GM23338 (cell line): ENCODE data around the gene DGKD. TPM values are rescaled to one million over a fixed set of nuclear protein-coding genes. Genes with fewer than 3 reads are reported as not detected.

Source experiments
- ATAC-seq: fragments of 200-7000 bp; cut with Tn5 transposase; 3 replicates; pipeline ENCODE4 v1.9.1; 2020
- DNase-seq: peaks from one replicate; pipeline ENCODE4 v3.0.0-alpha.2; 2015; ENCODE audit warnings: low spot score
- H2AFZ ChIP-seq: fragments of 200-600 bp; sonication (generic); 2 replicates; pipeline ENCODE4 v1.8.0; 2016; ENCODE audit warnings: antibody characterized with exemption, mild to moderate bottlenecking, moderate library complexity
- H3F3A ChIP-seq: fragments of 200-600 bp; sonication (generic); replicated peaks from 2 replicates; pipeline ENCODE4 v1.8.0; 2017; ENCODE audit warnings: antibody characterized with exemption, mixed run types, low read depth
- H3K27ac ChIP-seq: fragments of 200-600 bp; sonication (generic); 2 replicates; pipeline ENCODE4 v1.6.1; 2016; ENCODE audit warnings: low read depth
- H3K27me3 ChIP-seq: fragments of 200-600 bp; sonication (generic); 2 replicates; pipeline ENCODE4 v1.8.0; 2016; ENCODE audit warnings: mild to moderate bottlenecking, mixed run types, moderate library complexity; ENCODE audit not compliant: insufficient read depth
- H3K36me3 ChIP-seq: fragments of 200-600 bp; sonication (generic); 2 replicates; pipeline ENCODE4 v1.8.0; 2016; ENCODE audit warnings: mild to moderate bottlenecking; ENCODE audit not compliant: insufficient read depth
- H3K4me1 ChIP-seq: fragments of 200-600 bp; sonication (generic); 2 replicates; pipeline ENCODE4 v1.8.0; 2016; ENCODE audit warnings: mild to moderate bottlenecking, moderate library complexity; ENCODE audit not compliant: insufficient read depth
- H3K4me2 ChIP-seq: fragments of 200-600 bp; sonication (generic); 2 replicates; pipeline ENCODE4 v1.7.1; 2017; ENCODE audit warnings: mixed run types
- H3K4me3 ChIP-seq: fragments of 200-600 bp; sonication (generic); 2 replicates; pipeline ENCODE4 v1.6.1; 2016; ENCODE audit warnings: mixed run types
- H3K79me2 ChIP-seq: fragments of 200-600 bp; sonication (generic); replicated peaks from 2 replicates; pipeline ENCODE4 v1.8.0; 2017; ENCODE audit warnings: mild to moderate bottlenecking; ENCODE audit not compliant: insufficient read depth
- H3K9me2 ChIP-seq: fragments of 200-600 bp; sonication (generic); 2 replicates; pipeline ENCODE4 v1.8.0; 2017; ENCODE audit not compliant: insufficient read depth
- H4K20me1 ChIP-seq: fragments of 200-600 bp; sonication (generic); replicated peaks from 2 replicates; pipeline ENCODE4 v1.8.0; 2017; ENCODE audit warnings: mild to moderate bottlenecking; ENCODE audit not compliant: insufficient read depth
- H3K27ac Mint-ChIP-seq: 2 replicates; pipeline ENCODE4 v1.8.0; 2020; ENCODE audit warnings: inconsistent platforms, mild to moderate bottlenecking, moderate library complexity, mixed read lengths
- H3K27me3 Mint-ChIP-seq: 3 replicates; pipeline ENCODE4 v1.8.0; 2022; ENCODE audit warnings: low read depth, mild to moderate bottlenecking, moderate library complexity, mixed read lengths, inconsistent platforms; ENCODE audit not compliant: insufficient read depth, poor library complexity
- H3K36me3 Mint-ChIP-seq: 3 replicates; pipeline ENCODE4 v1.8.0; 2021; ENCODE audit warnings: low read depth, mild to moderate bottlenecking, inconsistent platforms, moderate library complexity, mixed read lengths
- H3K4me1 Mint-ChIP-seq: 3 replicates; pipeline ENCODE4 v1.8.0; 2020; ENCODE audit warnings: mild to moderate bottlenecking, inconsistent platforms, mixed read lengths
- H3K4me3 Mint-ChIP-seq: 3 replicates; pipeline ENCODE4 v1.8.0; 2021; ENCODE audit warnings: moderate library complexity, mild to moderate bottlenecking, inconsistent platforms, mixed read lengths
- H3K9me3 Mint-ChIP-seq: 3 replicates; pipeline ENCODE4 v1.8.0; 2020; ENCODE audit warnings: moderate library complexity, mild to moderate bottlenecking, inconsistent platforms, mixed read lengths
- CREB1 ChIP-seq: fragments of 250-450 bp; sonication (Bioruptor Pico); IDR thresholded peaks from 2 replicates; pipeline ENCODE4 v1.5.0; 2020; ENCODE audit warnings: low read depth, mild to moderate bottlenecking, moderate library complexity
- EZH2 ChIP-seq: fragments of 200-600 bp; sonication (generic); IDR thresholded peaks from one replicate; pipeline ENCODE4 v1.8.0; 2017; ENCODE audit warnings: antibody characterized with exemption, mild to moderate bottlenecking, low read depth; ENCODE audit not compliant: unreplicated experiment
- EZH2phosphoT487 ChIP-seq: fragments of 200-600 bp; sonication (generic); IDR thresholded peaks from one replicate; pipeline ENCODE4 v1.8.1; 2018; ENCODE audit warnings: antibody characterized with exemption; ENCODE audit not compliant: unreplicated experiment
- JUNB ChIP-seq: IDR thresholded peaks from one replicate; pipeline ENCODE4 v1.6.1; 2016; ENCODE audit warnings: antibody characterized with exemption; ENCODE audit not compliant: unreplicated experiment
- NANOG ChIP-seq: IDR thresholded peaks from 2 replicates; pipeline ENCODE4 v1.6.1; 2016; ENCODE audit warnings: antibody characterized with exemption, borderline replicate concordance
- POLR2AphosphoS5 ChIP-seq: IDR thresholded peaks from 2 replicates; pipeline ENCODE4 v1.6.1; 2016; ENCODE audit warnings: antibody characterized with exemption, low read depth
- STAT1 ChIP-seq: IDR thresholded peaks from one replicate; pipeline ENCODE4 v1.6.1; 2016; ENCODE audit warnings: antibody characterized with exemption; ENCODE audit not compliant: unreplicated experiment
- ZNF114 ChIP-seq: fragments of 250-450 bp; sonication (Bioruptor Pico); IDR thresholded peaks from 2 replicates; pipeline ENCODE4 v1.5.0; 2020; ENCODE audit warnings: mild to moderate bottlenecking, moderate library complexity
- ZNF331 ChIP-seq: fragments of 250-450 bp; sonication (Bioruptor Pico); IDR thresholded peaks from 2 replicates; pipeline ENCODE4 v1.5.0; 2020; ENCODE audit warnings: low read depth, mild to moderate bottlenecking, moderate library complexity
- polyA plus RNA-seq: library from polyadenylated mRNA; unstranded; fragments of >200 nt; fragmentation: Nextera tagmentation; extraction: Ambion mirVana; gene quantifications from 2 replicates; pipeline ENCODE4 v1.2.1, GENCODE V29; 2016
- total RNA-seq: library from RNA; depleted of rRNA; stranded (reverse); fragments of >200 nt; shearing (Covaris generic); gene quantifications from 2 replicates; pipeline ENCODE4 v1.2.3, GENCODE V29; 2014
- TF ChIP-seq, protein P1 (sequence below), 2 experiments: fragments of 200-600 bp in 1 of 2; sonication (generic) in 1 of 2; conservative IDR thresholded peaks; 2 replicates each; pipeline versions ENCODE4 v1.5.1 to v1.6.1; 2016 to 2017; ENCODE audit warnings: antibody characterized with exemption in 2 of 2, low read depth in 2 of 2, mild to moderate bottlenecking in 2 of 2, moderate library complexity in 1 of 2
- TF ChIP-seq, protein P2 (sequence below): IDR thresholded peaks from one replicate; pipeline ENCODE4 v1.6.1; 2018; ENCODE audit warnings: antibody characterized with exemption; ENCODE audit not compliant: unreplicated experiment
- TF ChIP-seq, protein P3 (sequence below): IDR thresholded peaks from 2 replicates; pipeline ENCODE4 v1.6.1; 2016; ENCODE audit warnings: antibody characterized with exemption

The DGKD gene
- total and polyA plus RNA-seq, 2 experiments from 2014 or later, result 11.1 to 23.4 TPM

DNA sequence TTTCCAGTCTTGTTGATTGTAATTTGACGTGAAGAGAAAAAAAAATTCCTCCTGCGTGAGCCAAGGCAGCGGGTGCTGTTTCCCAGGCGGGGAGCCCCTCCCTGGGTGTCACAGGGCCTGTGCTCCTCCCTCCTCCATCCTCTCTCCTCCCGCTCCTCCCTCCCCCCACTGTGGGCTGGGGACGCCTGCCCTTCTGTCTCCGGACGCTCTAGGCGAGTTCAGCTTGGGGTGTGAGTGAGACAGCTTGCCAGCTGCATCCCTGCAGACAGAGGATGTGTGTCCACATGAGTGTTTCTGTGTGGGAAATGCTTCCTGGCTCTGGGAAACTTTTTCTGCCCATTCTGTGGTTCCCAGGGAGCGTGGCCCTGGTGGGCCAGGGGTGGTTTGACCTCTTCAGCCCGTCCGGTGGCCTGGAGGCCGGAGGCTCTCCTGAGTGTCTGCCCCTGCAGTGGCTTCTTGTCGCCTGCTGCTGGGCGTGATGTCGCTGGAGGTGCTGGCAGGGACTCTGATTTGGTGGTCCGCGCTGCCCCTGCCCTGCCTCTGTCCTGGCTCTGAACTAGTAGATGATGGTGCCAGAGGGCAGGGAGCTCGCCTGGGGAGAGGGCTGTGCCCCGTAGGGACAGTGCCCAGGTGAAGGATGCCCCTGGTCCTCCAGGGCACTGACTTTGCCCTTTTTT lies 115.9 kb downstream of the DGKD start (continued):
- TF ChIP-seq, protein P1, sequence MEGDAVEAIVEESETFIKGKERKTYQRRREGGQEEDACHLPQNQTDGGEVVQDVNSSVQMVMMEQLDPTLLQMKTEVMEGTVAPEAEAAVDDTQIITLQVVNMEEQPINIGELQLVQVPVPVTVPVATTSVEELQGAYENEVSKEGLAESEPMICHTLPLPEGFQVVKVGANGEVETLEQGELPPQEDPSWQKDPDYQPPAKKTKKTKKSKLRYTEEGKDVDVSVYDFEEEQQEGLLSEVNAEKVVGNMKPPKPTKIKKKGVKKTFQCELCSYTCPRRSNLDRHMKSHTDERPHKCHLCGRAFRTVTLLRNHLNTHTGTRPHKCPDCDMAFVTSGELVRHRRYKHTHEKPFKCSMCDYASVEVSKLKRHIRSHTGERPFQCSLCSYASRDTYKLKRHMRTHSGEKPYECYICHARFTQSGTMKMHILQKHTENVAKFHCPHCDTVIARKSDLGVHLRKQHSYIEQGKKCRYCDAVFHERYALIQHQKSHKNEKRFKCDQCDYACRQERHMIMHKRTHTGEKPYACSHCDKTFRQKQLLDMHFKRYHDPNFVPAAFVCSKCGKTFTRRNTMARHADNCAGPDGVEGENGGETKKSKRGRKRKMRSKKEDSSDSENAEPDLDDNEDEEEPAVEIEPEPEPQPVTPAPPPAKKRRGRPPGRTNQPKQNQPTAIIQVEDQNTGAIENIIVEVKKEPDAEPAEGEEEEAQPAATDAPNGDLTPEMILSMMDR (conservative IDR thresholded peaks at IDR 0.05; ENCODE audit: low read depth in 2 of 2), result no peak
- TF ChIP-seq EZH2phosphoT487, result no peak
- no peak for TF ChIP-seq ZNF331 (CRISPR knock-in tag)
- no peak for TF ChIP-seq EZH2
- TF ChIP-seq NANOG, result no peak

DNA sequence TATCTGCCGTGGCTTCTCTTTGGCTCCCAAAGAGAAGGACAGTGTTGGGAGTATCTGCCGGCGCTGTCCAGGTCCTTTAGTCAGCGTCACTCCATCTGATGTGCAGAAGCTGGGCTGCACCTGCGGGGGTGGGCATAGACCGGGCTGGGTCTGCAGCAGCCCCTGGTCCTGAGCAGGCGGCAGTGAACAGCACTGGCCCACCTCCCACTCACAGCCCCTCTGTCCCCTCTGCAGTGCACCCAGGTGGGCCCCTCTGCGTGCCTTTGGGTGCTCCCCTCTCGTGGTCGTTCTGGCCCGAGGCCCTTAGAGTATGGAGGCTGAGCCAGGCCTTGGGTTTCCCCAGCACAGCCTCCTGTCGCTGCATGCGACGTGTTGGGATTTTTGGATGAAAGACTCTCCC lies 116.5 kb downstream of the DGKD start:
- Mint-ChIP-seq H3K36me3 (peaks cover 37% of the 10 kb centered on the region), H3K27ac (no peak overlapping the region), H3K4me1 (no peaks in the 10 kb centered on the region; the same call in 2 of the 3 replicates), H3K27me3 (peaks cover 1% of the 10 kb centered on the region), H3K9me3 (no peaks in the 10 kb centered on the region; the same call in 2 of the 3 replicates), H3K4me3 (no peak overlapping the region)
- H2AFZ ChIP-seq, result no peak overlapping the region
- no peaks in the 10 kb centered on the region for H3K4me1 ChIP-seq
- no peaks in the 10 kb centered on the region for H4K20me1 ChIP-seq
- H3K27ac ChIP-seq, result no peak overlapping the region
- H3K27me3 ChIP-seq, result no peaks in the 10 kb centered on the region
- H3K36me3 ChIP-seq, result 0 out of 2 replicates have a peak, but pooled peaks cover 3% of the 10 kb centered on the region
- H3F3A ChIP-seq, result no peaks in the 10 kb centered on the region
- H3K4me2 ChIP-seq, result no peak overlapping the region
- DNase-seq (no peak), ATAC-seq (no peak)
- no peaks in the 10 kb centered on the region for H3K9me2 ChIP-seq
- no peaks in the 10 kb centered on the region for H3K79me2 ChIP-seq
- no peak overlapping the region for H3K4me3 ChIP-seq
- TF ChIP-seq ZNF331 (CRISPR knock-in tag) (no peak), ZNF114 (CRISPR knock-in tag) (no peak), STAT1 (no peak), JUNB (no peak), POLR2AphosphoS5 (no peak), CREB1 (no peak), EZH2phosphoT487 (no peak), EZH2 (no peak)
- TF ChIP-seq, protein P1 (conservative IDR thresholded peaks at IDR 0.05; ENCODE audit: low read depth in 2 of 2), result no peak
- TF ChIP-seq, protein P2, sequence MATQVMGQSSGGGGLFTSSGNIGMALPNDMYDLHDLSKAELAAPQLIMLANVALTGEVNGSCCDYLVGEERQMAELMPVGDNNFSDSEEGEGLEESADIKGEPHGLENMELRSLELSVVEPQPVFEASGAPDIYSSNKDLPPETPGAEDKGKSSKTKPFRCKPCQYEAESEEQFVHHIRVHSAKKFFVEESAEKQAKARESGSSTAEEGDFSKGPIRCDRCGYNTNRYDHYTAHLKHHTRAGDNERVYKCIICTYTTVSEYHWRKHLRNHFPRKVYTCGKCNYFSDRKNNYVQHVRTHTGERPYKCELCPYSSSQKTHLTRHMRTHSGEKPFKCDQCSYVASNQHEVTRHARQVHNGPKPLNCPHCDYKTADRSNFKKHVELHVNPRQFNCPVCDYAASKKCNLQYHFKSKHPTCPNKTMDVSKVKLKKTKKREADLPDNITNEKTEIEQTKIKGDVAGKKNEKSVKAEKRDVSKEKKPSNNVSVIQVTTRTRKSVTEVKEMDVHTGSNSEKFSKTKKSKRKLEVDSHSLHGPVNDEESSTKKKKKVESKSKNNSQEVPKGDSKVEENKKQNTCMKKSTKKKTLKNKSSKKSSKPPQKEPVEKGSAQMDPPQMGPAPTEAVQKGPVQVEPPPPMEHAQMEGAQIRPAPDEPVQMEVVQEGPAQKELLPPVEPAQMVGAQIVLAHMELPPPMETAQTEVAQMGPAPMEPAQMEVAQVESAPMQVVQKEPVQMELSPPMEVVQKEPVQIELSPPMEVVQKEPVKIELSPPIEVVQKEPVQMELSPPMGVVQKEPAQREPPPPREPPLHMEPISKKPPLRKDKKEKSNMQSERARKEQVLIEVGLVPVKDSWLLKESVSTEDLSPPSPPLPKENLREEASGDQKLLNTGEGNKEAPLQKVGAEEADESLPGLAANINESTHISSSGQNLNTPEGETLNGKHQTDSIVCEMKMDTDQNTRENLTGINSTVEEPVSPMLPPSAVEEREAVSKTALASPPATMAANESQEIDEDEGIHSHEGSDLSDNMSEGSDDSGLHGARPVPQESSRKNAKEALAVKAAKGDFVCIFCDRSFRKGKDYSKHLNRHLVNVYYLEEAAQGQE, result no peak
- TF ChIP-seq, protein P3, sequence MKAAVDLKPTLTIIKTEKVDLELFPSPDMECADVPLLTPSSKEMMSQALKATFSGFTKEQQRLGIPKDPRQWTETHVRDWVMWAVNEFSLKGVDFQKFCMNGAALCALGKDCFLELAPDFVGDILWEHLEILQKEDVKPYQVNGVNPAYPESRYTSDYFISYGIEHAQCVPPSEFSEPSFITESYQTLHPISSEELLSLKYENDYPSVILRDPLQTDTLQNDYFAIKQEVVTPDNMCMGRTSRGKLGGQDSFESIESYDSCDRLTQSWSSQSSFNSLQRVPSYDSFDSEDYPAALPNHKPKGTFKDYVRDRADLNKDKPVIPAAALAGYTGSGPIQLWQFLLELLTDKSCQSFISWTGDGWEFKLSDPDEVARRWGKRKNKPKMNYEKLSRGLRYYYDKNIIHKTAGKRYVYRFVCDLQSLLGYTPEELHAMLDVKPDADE, result no peak
